ENCODE data around the gene TRIM44.

TRIM44 gene

DNA sequence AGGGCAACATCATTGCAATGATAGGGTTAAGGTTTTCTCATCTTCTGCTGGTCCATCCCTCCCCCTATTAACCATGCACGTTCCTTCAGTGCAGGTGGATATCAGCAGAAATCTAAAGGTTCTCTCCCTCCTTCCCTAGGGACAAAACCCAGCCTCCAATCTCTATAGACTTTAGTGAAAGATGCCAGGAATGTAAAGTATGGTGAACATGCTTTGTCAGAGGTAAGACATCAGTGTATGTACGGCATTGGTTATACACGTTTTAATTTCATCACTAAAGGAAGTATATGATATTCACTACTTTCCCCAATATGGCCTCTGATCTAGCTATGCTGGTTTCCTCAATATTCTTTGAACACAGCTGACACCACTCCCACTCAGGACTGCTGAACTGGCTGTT, 200.1 kb downstream of the TRIM44 start:
- DNase-seq = no peak

DNA sequence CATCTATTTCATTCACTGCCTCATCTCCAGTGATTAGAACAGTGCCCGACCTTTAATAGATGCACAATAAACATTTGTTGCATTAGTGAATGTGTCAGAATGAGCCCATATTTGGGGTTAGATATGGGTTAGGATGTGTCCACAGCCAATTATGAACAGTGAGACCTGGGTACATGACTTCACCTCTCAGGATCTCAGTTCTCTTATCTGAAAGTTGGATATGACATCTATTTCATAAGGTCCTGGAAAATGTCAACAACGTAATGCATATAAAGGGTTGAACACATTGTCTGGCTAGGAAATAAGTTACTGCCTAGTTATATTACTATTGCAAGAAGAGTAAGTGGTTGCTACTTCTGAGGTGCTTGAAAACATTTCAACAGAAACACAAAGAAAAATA, 201.6 kb downstream of the TRIM44 start:
- no peak for DNase-seq

DNA sequence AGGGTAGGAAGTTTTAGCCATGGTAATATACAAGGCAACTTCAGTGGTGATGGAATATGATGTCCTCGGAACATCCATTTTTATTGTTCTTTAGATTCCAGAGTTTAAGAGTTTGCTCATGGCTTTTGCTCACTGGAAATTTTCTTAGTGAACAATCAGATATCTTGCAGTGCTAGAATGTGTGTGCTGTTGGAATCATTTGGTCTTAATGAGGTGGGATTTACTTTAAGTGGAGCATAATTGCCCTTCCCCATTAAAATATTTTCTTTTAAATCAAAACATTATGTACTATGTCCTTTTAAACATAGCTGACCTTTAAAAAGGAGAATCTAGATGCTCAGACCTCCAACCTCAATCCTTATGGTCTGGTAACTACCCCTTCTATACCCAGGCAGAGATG, 204.0 kb downstream of the TRIM44 start:
- DNase-seq = no peak

All from MV-4-11 (cell line).